HCT116 (cell line): ENCODE measurements around the gene TLCD3B. TPM values are rescaled to one million over a fixed set of nuclear protein-coding genes. Genes with fewer than 3 reads are reported as not detected.

ENCODE experiments used
- ATAC-seq: fragments of 200-7000 bp; cut with Tn5 transposase; 2 replicates; pipeline ENCODE4 v1.9.1; 2020; ENCODE audit warnings: mild to moderate bottlenecking, moderate library complexity
- BruUV-seq: library from RNA; stranded (reverse); fragments of 400-500 nt; replicated peaks from 2 replicates; lab custom pipeline; 2021; lab: Mats Ljungman, UMichigan
- CTCF ChIA-PET: fragments of 300-600 bp; sonication (Branson Sonifier 250); formaldehyde crosslinking; loops from one replicate; lab custom pipeline; 2021; ENCODE audit warnings: antibody characterized with exemption; lab: Charles Lee
- POLR2A ChIA-PET: fragments of 300-600, 350-600 bp; sonication (Branson Sonifier 250); formaldehyde crosslinking; loops from one replicate; lab custom pipeline; 2021; ENCODE audit warnings: antibody characterized with exemption; lab: Charles Lee
- RAD21 ChIA-PET, 2 experiments: fragments of 300-600 bp; sonication (Branson Sonifier 250); formaldehyde crosslinking; loops; one replicate each; lab custom pipeline; 2023; ENCODE audit warnings: low total read pairs in 2 of 2; ENCODE audit not compliant: uncharacterized antibody in 2 of 2, unreplicated experiment in 2 of 2, low non-redundant PET in 1 of 2; lab: Charles Lee
- DNase-seq: peaks from one replicate; pipeline ENCODE4 v3.0.0-alpha.2; 2010; ENCODE audit warnings: low read depth, low spot score
- H2AFZ ChIP-seq: fragments of 200-600 bp; shearing (Covaris generic), sonication (generic); 2 replicates; pipeline ENCODE4 v1.6.1; 2017; ENCODE audit warnings: low read depth, mixed run types, mixed read lengths, antibody characterized with exemption, low read length; ENCODE audit not compliant: poor library complexity, severe bottlenecking
- H3K27ac ChIP-seq: 2 replicates; pipeline ENCODE4 v1.5.1; 2012; ENCODE audit warnings: low read depth, low read length
- H3K27me3 ChIP-seq: fragments of 200-600 bp; sonication (generic); 2 replicates; pipeline ENCODE4 v1.6.1; 2016; ENCODE audit warnings: mixed run types, low read length, mixed read lengths; ENCODE audit not compliant: insufficient read depth
- H3K36me3 ChIP-seq, 2 experiments: fragments of 200-500 bp in 1 of 2; fragments of 200-600 bp in 1 of 2; sonication (Bioruptor generic) in 1 of 2; sonication (generic) in 1 of 2; 2 replicates each; pipeline versions ENCODE4 v1.5.1 to v1.6.1; 2014 to 2016; ENCODE audit warnings: low read length in 2 of 2, inconsistent platforms in 1 of 2, mixed read lengths in 1 of 2, mixed run types in 1 of 2; ENCODE audit not compliant: insufficient read depth in 2 of 2, control insufficient read depth in 1 of 2
- H3K4me1 ChIP-seq, 2 experiments: fragments of 200-600 bp in 1 of 2; sonication (generic) in 1 of 2; 2 replicates each; pipeline versions ENCODE4 v1.5.1 to v1.6.1; 2012 to 2017; ENCODE audit warnings: low read length in 2 of 2, inconsistent platforms in 1 of 2, mild to moderate bottlenecking in 1 of 2, mixed read lengths in 1 of 2, mixed run types in 1 of 2, moderate library complexity in 1 of 2; ENCODE audit not compliant: insufficient read depth in 2 of 2, control insufficient read depth in 1 of 2
- H3K4me2 ChIP-seq: fragments of 200-600 bp; sonication (generic); 2 replicates; pipeline ENCODE4 v1.6.1; 2017; ENCODE audit warnings: mixed run types, low read length, mixed read lengths
- H3K4me3 ChIP-seq, 2 experiments: fragments of 200-600 bp in 1 of 2; sonication (generic) in 1 of 2; replicated peaks in 1 of 2; 2 replicates each; pipeline ENCODE4 v1.5.1; 2011 to 2016; ENCODE audit warnings: low read length in 2 of 2, control low read depth in 1 of 2, low read depth in 1 of 2, mild to moderate bottlenecking in 1 of 2, mixed read lengths in 1 of 2, mixed run types in 1 of 2
- H3K79me2 ChIP-seq: fragments of 200-600 bp; sonication (generic); 2 replicates; pipeline ENCODE4 v1.6.1; 2017; ENCODE audit warnings: mild to moderate bottlenecking, mixed run types, low read length, moderate library complexity, mixed read lengths; ENCODE audit not compliant: insufficient read depth
- H3K9ac ChIP-seq: fragments of 200-600 bp; sonication (generic); 2 replicates; pipeline ENCODE4 v1.6.1; 2016; ENCODE audit warnings: low read length, mixed read lengths
- H3K9me2 ChIP-seq: fragments of 200-600 bp; sonication (generic), shearing (Covaris generic); 2 replicates; pipeline ENCODE4 v1.6.1; 2017; ENCODE audit warnings: mixed run types, mild to moderate bottlenecking, moderate library complexity; ENCODE audit not compliant: insufficient read depth
- H3K9me3 ChIP-seq, 2 experiments: fragments of 200-500 bp in 1 of 2; fragments of 200-600 bp in 1 of 2; sonication (Bioruptor generic) in 1 of 2; sonication (generic) in 1 of 2; 2 replicates each; pipeline ENCODE4 v1.6.1; 2014 to 2017; ENCODE audit warnings: low read length in 2 of 2, mixed read lengths in 2 of 2, inconsistent platforms in 1 of 2, low read depth in 1 of 2, mild to moderate bottlenecking in 1 of 2, mixed run types in 1 of 2, moderate library complexity in 1 of 2; ENCODE audit not compliant: control insufficient read depth in 1 of 2, insufficient read depth in 1 of 2
- H4K20me1 ChIP-seq: fragments of 200-600 bp; sonication (generic), shearing (Covaris generic); 2 replicates; pipeline ENCODE4 v1.6.1; 2017; ENCODE audit warnings: mixed run types, mild to moderate bottlenecking, moderate library complexity; ENCODE audit not compliant: insufficient read depth
- CEBPB ChIP-seq: IDR thresholded peaks from 2 replicates; pipeline ENCODE4 v1.6.1; 2012; ENCODE audit warnings: low read depth
- EGR1 ChIP-seq: IDR thresholded peaks from 2 replicates; pipeline ENCODE4 v1.6.1; 2012; ENCODE audit warnings: low read depth
- FOSL1 ChIP-seq: IDR thresholded peaks from 2 replicates; pipeline ENCODE4 v1.6.1; 2012; ENCODE audit warnings: low read depth
- JUND ChIP-seq: IDR thresholded peaks from 2 replicates; pipeline ENCODE4 v1.6.1; 2012
- POLR2A ChIP-seq: IDR thresholded peaks from 2 replicates; pipeline ENCODE4 v1.7.0; 2011; ENCODE audit warnings: borderline replicate concordance; ENCODE audit not compliant: insufficient read depth, insufficient read length; ENCODE audit errors: extremely low read depth
- SIN3A ChIP-seq: IDR thresholded peaks from 2 replicates; pipeline ENCODE4 v1.6.1; 2012; ENCODE audit warnings: low read depth
- SP1 ChIP-seq: IDR thresholded peaks from 2 replicates; pipeline ENCODE4 v1.6.1; 2012; ENCODE audit warnings: low read depth
- SRF ChIP-seq: IDR thresholded peaks from 2 replicates; pipeline ENCODE4 v1.6.1; 2012; ENCODE audit warnings: low read depth
- TCF7L2 ChIP-seq: IDR thresholded peaks from 2 replicates; pipeline ENCODE4 v1.7.0; 2011; ENCODE audit warnings: borderline replicate concordance, inconsistent platforms; ENCODE audit not compliant: insufficient read depth, insufficient read length; ENCODE audit errors: extremely low read depth
- YY1 ChIP-seq: IDR thresholded peaks from 2 replicates; pipeline ENCODE4 v1.6.1; 2011; ENCODE audit warnings: low read length, low read depth, moderate library complexity, mild to moderate bottlenecking; ENCODE audit not compliant: insufficient replicate concordance; ENCODE audit errors: extremely low read depth
- ZFX ChIP-seq: fragments of 450-650 bp; IDR thresholded peaks from 2 replicates; pipeline ENCODE4 v1.6.1; 2017
- intact Hi-C: fragments of 100-400 bp; cut with micrococcal nuclease; formaldehyde crosslinking; loops from 2 replicates; pipeline ENCODE4 v1.10.0; 2022
- total RNA-seq: library from RNA; stranded (reverse); gene quantifications from one replicate; pipeline ENCODE4 v1.2.1, GENCODE V29; 2021; ENCODE audit not compliant: unreplicated experiment
- TF ChIP-seq, protein P1 (sequence below): IDR thresholded peaks from 2 replicates; pipeline ENCODE4 v1.6.1; 2012
- TF ChIP-seq, protein P2 (sequence below): IDR thresholded peaks from 2 replicates; pipeline ENCODE4 v1.6.1; 2012; ENCODE audit warnings: low read depth
- TF ChIP-seq, protein P3 (sequence below), 3 experiments: fragments of 200-600 bp in 1 of 3; sonication (generic) in 1 of 3; IDR thresholded peaks in 2 of 3; conservative IDR thresholded peaks in 1 of 3; 2 replicates each; pipeline ENCODE4 v1.5.1; 2012 to 2017; ENCODE audit warnings: low read depth in 2 of 3, low read length in 2 of 3, antibody characterized with exemption in 1 of 3, borderline replicate concordance in 1 of 3, control low read depth in 1 of 3, mild to moderate bottlenecking in 1 of 3, mixed read lengths in 1 of 3, mixed run types in 1 of 3, moderate library complexity in 1 of 3; ENCODE audit not compliant: insufficient read depth in 1 of 3
- TF ChIP-seq, protein P4 (sequence below): IDR thresholded peaks from 2 replicates; pipeline ENCODE4 v1.6.1; 2011; ENCODE audit warnings: mild to moderate bottlenecking, low read length, moderate library complexity; ENCODE audit not compliant: insufficient replicate concordance; ENCODE audit errors: extremely low read depth

TLCD3B gene
- total RNA-seq, 1 experiment from 2014 or later = 1.0 TPM

DNA sequence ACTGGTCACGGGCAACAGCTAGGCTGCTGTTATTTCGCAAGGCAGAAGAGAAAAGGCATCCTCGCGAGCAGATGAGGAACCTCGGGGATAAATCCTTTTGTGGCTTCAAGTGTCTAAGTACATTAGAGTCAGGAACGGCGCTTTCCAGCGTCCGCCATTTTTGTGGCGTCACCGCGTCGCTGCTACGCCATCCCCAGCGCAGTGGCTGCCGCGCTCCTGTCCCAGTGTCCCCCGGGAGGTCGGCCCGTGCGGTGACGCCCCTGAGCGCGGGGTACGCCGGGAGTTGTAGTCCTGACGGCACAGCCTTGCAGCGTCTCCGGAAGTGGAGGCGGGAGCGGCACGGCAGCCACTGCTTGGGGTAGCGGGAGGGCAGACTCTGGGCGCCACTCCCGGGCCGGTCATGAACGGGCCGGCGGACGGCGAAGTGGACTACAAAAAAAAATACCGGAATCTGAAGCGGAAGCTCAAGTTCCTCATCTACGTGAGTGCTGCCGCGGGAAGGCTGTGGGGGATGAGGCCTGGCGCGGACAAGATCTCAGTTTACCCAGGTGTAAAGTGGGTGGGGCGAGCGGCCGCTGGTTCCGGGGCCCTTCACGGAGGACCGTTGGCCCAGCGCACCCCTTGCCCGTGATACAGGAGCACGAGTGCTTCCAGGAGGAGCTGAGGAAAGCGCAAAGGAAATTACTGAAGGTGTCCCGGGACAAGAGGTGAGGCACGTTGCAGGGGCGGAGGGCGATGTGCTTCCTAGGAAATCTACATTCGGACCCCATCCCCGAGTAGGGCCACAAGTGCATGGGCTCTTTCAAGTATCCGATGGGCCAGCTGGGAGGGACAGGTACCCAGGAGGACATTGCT, 34.9 kb downstream of the TLCD3B start, which contains the start of gene INO80E:
INO80E (plus strand) TSS at position 331 of the 855 bp plus-strand sequence; CDS start at position 401, 70 bp downstream.
- TF ChIP-seq SP1 = peak; percentile 76
- TF ChIP-seq, protein P1, sequence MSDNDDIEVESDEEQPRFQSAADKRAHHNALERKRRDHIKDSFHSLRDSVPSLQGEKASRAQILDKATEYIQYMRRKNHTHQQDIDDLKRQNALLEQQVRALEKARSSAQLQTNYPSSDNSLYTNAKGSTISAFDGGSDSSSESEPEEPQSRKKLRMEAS = no peak; the same call in 1 of the 2 replicates
- peak; percentile 76; the same call in 1 of the 2 replicates for TF ChIP-seq ZFX
- peak; percentile 84; the same call in 1 of the 2 replicates for TF ChIP-seq SIN3A
- TF ChIP-seq, protein P2, sequence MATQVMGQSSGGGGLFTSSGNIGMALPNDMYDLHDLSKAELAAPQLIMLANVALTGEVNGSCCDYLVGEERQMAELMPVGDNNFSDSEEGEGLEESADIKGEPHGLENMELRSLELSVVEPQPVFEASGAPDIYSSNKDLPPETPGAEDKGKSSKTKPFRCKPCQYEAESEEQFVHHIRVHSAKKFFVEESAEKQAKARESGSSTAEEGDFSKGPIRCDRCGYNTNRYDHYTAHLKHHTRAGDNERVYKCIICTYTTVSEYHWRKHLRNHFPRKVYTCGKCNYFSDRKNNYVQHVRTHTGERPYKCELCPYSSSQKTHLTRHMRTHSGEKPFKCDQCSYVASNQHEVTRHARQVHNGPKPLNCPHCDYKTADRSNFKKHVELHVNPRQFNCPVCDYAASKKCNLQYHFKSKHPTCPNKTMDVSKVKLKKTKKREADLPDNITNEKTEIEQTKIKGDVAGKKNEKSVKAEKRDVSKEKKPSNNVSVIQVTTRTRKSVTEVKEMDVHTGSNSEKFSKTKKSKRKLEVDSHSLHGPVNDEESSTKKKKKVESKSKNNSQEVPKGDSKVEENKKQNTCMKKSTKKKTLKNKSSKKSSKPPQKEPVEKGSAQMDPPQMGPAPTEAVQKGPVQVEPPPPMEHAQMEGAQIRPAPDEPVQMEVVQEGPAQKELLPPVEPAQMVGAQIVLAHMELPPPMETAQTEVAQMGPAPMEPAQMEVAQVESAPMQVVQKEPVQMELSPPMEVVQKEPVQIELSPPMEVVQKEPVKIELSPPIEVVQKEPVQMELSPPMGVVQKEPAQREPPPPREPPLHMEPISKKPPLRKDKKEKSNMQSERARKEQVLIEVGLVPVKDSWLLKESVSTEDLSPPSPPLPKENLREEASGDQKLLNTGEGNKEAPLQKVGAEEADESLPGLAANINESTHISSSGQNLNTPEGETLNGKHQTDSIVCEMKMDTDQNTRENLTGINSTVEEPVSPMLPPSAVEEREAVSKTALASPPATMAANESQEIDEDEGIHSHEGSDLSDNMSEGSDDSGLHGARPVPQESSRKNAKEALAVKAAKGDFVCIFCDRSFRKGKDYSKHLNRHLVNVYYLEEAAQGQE = no peak
- no peak; the same call in 1 of the 2 replicates for TF ChIP-seq SRF
- TF ChIP-seq YY1 = peak; percentile 94
- TF ChIP-seq, protein P3, sequence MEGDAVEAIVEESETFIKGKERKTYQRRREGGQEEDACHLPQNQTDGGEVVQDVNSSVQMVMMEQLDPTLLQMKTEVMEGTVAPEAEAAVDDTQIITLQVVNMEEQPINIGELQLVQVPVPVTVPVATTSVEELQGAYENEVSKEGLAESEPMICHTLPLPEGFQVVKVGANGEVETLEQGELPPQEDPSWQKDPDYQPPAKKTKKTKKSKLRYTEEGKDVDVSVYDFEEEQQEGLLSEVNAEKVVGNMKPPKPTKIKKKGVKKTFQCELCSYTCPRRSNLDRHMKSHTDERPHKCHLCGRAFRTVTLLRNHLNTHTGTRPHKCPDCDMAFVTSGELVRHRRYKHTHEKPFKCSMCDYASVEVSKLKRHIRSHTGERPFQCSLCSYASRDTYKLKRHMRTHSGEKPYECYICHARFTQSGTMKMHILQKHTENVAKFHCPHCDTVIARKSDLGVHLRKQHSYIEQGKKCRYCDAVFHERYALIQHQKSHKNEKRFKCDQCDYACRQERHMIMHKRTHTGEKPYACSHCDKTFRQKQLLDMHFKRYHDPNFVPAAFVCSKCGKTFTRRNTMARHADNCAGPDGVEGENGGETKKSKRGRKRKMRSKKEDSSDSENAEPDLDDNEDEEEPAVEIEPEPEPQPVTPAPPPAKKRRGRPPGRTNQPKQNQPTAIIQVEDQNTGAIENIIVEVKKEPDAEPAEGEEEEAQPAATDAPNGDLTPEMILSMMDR (IDR thresholded peaks at IDR 0.05 in 2 of 3, conservative IDR thresholded peaks at IDR 0.05 in 1 of 3; ENCODE audit: borderline replicate concordance in 1 of 3, insufficient read depth in 1 of 3, low read depth in 2 of 3, low read length in 2 of 3) = no peak
- TF ChIP-seq, protein P4, sequence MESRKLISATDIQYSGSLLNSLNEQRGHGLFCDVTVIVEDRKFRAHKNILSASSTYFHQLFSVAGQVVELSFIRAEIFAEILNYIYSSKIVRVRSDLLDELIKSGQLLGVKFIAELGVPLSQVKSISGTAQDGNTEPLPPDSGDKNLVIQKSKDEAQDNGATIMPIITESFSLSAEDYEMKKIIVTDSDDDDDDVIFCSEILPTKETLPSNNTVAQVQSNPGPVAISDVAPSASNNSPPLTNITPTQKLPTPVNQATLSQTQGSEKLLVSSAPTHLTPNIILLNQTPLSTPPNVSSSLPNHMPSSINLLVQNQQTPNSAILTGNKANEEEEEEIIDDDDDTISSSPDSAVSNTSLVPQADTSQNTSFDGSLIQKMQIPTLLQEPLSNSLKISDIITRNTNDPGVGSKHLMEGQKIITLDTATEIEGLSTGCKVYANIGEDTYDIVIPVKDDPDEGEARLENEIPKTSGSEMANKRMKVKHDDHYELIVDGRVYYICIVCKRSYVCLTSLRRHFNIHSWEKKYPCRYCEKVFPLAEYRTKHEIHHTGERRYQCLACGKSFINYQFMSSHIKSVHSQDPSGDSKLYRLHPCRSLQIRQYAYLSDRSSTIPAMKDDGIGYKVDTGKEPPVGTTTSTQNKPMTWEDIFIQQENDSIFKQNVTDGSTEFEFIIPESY = no peak
- no peak for TF ChIP-seq JUND
- peak; percentile 52 for TF ChIP-seq TCF7L2
- TF ChIP-seq POLR2A = peak; percentile 50
- TF ChIP-seq FOSL1 = no peak
- TF ChIP-seq CEBPB = no peak
- peak; percentile 90 for TF ChIP-seq EGR1
- TSS peak; percentile 50 for BruUV-seq
- Histone ChIP-seq H3K79me2 (peaks cover 11% of the 10 kb centered on the region), H4K20me1 (no peaks in the 10 kb centered on the region), H2AFZ (peak within 1 kb of the TSS; percentile 64), H3K9ac (peak within 1 kb of the TSS; percentile 86), H3K4me2 (peak within 1 kb of the TSS; percentile 92), H3K4me3 (peak within 1 kb of the TSS; percentile 83 to 95), H3K9me2 (no peaks in the 10 kb centered on the region), H3K27me3 (no peaks in the 10 kb centered on the region), H3K4me1 (peaks cover 9 to 27% of the 10 kb centered on the region in 2 experiments), H3K36me3 (peaks cover 4 to 16% of the 10 kb centered on the region in 2 experiments; a peak in 3 of 4 replicates), H3K27ac (peak within 1 kb of the TSS; percentile 88), H3K9me3 (no peaks in the 10 kb centered on the region)
- intact Hi-C loops = loop anchor here (1.0 kb wide), 1 partner anchor 97 kb away; the partner anchor contains the start of gene SEZ6L2
- POLR2A ChIA-PET = interaction anchor here (0.6 to 1.2 kb wide), 6 partner anchors 14 to 97 kb away, joined by 3 read pairs; partner anchors contain the start of genes ASPHD1, SEZ6L2, TAOK2 and TMEM219
- ATAC-seq (peak; percentile 94), DNase-seq (peak; percentile 90)
- RAD21 ChIA-PET = no interaction called here
- CTCF ChIA-PET = no interaction called here
